NCI-H1092 (cell line): ENCODE measurements around the gene ADCY3.

ENCODE experiments used
- DNase-seq: peaks from one replicate; lab custom pipeline; 2025; lab: John Stamatoyannopoulos, UW

The ADCY3 gene

GRCh38 chr2:24920098-24920808 lies at the start of gene ADCY3:
ADCY3 (minus strand) TSS chr2:24920237; CDS start chr2:24918987, 1,250 bp downstream.
- DNase-seq = no peak

DNA sequence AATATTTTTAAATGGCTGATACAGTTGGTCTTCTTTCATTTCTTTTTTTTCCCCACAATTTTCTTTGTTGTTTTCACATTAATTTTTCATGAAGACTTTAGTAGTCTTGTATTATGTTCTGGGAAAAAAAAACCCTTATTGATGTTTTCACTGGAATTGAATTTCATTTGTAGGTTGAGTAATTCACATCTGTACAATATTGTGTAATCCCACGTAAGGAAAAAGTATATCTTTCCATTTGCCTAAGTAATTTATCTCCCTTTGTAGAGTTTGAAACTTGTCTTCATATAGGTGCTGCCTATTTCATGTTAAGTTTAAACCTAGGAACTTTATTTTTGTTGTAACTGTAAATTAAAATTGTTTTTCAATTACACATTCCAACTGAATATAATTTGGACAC lies 49.7 kb upstream of the ADCY3 start:
- no peak for DNase-seq

DNA sequence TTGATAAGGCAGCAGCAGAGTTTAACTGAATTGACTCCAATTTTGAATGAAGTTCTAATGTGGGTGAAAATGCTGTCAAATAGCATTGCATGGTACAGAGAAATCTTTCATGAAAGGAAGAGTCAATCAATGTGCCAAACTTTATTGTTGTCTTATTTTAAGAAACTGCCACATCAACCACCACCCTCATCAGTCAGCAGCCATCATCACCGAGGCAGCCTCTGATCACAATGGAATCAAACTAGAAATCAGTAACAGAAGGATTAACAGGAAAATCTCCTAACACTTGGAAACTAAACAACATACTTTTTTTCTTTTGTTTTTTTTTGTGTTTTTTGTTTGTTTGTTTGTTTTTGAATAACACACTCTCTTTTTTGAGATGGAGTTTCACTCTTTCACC lies 41.9 kb upstream of the ADCY3 start:
- no peak for DNase-seq

DNA sequence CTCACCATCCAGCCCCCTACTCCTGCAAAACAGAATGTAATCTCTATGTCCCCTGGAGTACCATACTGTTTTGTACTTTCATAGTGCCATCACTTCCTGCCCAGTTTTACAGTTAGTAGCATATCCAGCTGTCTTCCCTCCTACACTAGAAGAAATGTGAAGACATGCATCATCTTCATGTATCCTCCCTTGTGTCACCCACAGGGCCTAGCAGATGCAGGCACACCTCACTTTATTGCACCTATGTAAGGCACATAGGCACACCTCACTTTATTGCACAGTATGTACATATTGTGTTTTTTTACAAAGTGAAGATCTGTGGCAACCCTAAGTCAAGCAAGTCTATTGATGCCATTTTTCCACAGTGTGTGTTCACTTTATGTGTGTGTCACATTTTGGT lies 39.7 kb upstream of the ADCY3 start:
- no peak for DNase-seq

DNA sequence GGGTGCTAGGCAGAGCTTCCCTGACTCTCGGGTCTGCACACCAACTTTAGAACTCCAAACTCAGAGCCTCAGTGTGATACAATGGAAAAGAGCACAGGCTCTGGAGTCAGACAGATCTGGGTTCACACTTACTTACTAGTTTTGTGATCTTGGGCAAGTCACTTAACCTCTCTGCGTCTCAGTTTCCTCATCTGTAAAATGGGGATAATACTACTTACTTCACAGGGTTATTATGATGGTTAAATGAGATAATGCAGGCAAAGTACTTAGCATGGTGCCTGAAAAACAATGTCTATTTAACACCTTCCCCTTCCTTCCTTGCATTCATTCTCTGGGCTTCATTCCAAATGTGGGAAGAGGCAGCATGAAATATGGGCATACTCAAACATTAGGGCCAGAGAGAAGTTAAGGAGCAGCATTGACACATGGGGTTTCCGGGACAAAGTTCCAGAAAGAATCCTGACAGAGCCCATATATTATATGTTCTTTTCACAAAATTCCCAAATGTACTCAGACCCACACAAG lies 38.4 kb upstream of the ADCY3 start:
- no peak for DNase-seq

- no peak for DNase-seq
These were observed 37.9 kb upstream of the ADCY3 start for GRCh38 chr2:24957976-24958375.

- no peak for DNase-seq
These were observed 37.2 kb upstream of the ADCY3 start for GRCh38 chr2:24957221-24957620.

DNA sequence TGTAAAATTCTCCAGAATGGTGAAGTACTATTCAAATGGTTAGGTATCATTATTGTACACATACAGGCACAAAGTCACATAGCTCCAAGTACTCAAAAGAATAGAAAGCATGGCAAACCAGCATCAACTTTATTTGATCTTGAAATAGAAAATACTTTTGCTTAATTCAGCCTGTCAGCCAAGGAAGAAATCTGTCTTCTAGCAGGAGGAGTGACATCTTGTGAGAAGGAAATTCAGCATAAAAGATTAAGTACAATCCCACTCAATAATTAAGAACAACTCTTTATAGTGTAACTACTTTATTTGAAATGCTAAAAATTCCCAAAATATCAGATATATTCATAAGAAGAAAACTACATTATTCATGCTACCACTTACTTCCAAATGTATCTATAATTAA lies 35.9 kb upstream of the ADCY3 start:
- no peak for DNase-seq

DNA sequence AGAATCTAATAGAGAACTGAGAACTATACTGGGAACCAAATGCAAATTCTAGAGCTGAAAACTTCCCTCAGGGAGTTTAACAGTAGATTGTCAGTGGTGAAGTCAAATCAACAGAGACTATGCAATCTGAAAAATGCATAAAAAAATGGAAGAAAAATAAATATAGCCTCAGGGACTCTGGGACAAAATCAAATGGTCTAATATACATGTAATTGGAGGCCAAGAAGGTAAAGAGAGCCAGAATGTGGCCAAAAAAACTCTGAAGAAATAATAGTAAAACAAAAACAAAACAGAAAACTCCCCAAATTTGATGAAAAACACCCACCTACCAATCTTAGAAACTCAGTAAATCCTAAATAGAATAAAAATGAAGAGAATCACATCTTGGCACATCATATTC lies 35.2 kb upstream of the ADCY3 start:
- no peak for DNase-seq

GRCh38 chr2:24950102-24950501 lies 30.1 kb upstream of the ADCY3 start:
- no peak for DNase-seq

GRCh38 chr2:24948506-24948905 lies 28.5 kb upstream of the ADCY3 start:
- DNase-seq = no peak

DNA sequence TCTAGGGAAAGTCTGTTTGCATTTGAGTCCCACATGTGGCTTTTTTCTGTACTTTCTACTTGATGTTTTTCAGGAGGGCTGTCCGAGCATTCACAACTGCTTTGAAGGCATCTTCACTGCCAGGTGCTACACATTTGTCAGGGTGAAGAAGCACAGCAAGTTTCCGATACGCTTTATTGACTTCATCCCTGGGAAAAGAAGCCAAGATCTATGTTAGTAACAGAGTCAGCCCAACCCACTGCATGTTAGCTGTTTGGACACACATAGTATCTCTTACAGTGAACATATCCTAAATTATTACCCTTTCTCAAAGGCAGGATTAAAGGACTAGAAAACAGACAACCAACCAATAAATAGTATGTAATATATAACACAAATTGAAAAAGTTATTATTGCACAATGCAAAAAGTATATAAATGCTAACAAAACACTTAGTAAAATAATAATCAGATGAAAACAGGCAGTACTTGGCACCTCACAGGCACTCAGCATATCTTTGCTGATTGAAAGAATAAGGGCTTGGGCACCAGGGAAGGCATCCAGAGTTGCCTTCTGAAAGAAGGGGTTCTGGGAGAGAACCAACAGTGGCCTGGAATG lies 27.6 kb upstream of the ADCY3 start:
- no peak for DNase-seq

GRCh38 chr2:24945907-24946306 lies 25.9 kb upstream of the ADCY3 start:
- no peak for DNase-seq

GRCh38 chr2:24943427-24944053 lies 23.5 kb upstream of the ADCY3 start:
- DNase-seq = no peak

DNA sequence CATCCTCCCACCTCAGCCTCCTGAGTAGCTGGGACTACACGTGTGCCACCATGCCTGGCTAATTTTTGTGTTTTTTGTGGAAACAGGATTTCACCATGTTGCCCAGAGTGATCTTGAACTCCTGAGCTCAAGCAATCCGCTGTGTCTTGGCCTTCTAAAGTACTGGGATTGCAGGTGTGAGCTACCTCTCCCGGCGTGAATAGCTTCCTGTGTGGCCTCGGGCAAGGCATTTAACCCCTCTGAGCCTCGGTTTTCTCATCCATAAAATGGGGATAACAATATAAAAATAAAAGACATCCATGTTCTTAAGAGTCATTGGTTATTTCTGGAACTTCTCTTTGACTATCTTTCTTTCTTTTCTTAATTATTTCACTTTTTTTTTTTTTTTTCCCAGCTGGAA lies 19.3 kb upstream of the ADCY3 start:
- no peak for DNase-seq

- DNase-seq = no peak
These were observed 17.2 kb upstream of the ADCY3 start for GRCh38 chr2:24937236-24937635.

DNA sequence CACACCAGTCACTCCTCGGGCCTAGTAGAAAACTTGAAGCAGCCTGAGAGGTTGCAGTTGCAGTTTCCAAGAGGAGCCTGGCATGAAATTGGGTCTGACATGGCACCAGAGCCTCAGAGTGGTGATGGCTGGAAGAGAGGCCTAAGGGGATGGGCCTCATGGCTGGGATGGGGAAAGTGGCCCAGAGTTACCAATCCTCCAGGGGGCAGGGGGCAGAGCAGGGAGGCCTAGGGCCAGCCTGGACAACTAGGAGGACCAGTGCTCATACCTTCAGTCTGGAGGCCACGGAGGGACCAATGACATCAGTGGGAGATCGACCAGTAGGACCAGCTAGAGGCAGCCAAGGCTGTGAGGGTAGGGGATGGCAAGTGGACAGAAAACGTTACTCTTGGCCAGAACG lies 15.1 kb upstream of the ADCY3 start:
- DNase-seq = no peak

DNA sequence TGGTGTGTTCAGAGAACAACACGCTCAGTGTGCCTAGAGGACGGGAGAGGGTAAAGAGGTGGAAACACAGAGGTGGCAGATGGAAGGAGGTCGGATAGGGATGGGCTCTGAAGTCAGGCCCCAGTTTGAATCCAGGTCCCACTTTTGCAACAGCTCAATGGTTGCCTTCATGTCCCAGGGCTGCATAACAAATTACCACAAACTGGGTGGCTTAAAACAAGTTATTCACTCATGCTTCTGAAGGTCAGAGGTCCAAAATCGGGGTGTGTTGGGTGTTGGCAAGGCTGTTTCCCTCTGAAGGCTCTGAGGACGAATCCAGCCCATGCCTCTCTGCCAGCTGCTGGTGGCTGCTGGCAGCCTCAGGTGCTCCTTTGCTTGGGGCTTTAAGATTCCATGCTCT lies 12.7 kb upstream of the ADCY3 start:
- DNase-seq = no peak

GRCh38 chr2:24930768-24931167 lies 10.7 kb upstream of the ADCY3 start:
- no peak for DNase-seq

DNA sequence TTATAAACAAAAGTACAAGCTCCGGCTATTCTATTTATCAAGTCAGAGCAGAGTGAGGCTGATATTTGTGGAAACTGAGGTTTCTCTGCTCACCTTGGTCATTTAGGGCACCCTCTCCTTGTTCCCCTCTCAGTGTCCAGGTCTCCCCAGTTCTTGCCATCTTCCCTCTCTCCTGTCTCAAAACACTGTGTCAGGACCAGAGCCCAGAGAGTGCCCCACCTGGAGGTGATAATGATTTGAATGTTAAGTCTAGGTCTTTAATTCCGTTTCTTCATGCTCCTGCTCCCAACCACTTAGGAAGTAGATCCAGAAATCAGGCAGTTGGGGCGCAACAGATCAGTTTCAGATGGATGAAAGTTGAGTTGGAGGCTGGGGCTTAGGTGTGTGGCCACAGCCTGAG lies 9.2 kb upstream of the ADCY3 start:
- DNase-seq = no peak

- no peak for DNase-seq
These were observed 8.0 kb upstream of the ADCY3 start for GRCh38 chr2:24928036-24928435.

DNA sequence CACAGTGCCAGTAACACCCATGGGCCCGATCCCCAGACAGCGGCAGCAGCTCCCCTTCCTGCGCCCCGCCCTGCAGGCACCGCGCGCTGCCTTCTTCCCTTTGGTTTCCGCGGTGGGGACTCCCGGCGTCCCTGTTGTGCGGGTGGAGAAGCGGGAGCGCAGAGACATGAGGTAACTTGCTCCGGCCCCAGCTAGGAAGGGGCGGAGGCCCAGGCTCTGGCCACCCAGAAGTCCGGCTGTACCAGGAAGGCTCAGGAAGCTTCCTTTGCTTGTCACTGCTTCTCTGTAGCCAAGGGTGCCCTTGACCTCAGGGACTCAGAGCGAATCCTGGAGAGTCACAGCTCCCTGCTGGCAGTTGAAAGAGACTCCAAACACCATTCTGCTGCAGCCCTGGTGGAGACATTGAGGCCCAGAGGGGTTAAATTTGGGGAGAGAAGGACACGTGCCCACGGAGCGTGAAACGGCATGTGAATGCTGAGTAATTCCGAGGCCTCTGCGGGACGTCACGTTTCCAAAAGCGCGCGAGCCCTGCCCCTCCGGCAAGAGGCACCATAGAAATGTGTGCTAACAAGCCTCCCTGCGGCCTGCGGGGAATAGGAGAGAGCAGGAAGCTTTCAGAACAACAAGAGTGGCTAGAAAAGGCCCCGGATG lies 6.7 kb upstream of the ADCY3 start:
- no peak for DNase-seq

DNA sequence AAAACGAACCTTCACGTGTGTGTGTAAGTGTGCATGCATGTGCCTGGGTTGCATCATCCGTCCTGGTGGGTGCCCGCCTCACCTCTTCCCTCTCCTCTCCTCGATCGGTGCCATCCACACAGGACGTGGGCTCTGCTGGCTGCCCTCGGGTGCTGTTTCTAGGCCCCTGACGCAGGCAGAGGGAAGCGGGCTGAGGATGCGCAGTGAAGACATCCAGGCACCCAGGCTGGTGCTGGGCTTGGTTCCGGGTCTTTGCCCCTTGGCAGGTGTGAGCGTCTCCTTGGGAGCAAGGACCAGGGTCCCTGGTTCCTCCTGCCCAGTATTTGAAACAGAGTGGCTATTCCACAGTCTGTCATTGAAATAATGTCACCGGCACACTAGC lies 6.2 kb upstream of the ADCY3 start:
- no peak for DNase-seq
